Progenitor cell of endocrine pancreas (in vitro differentiated cells): ENCODE results near the gene STIMATE. TPM values are rescaled to one million over a fixed set of nuclear protein-coding genes. Genes with fewer than 3 reads are reported as not detected.

Source experiments
- DNase-seq: peaks from one replicate; pipeline ENCODE4 v3.0.0; 2021; ENCODE audit warnings: low spot score; ENCODE audit not compliant: unreplicated experiment
- H3K27ac Mint-ChIP-seq: 2 replicates; pipeline ENCODE4 v1.8.0; 2021; ENCODE audit warnings: mild to moderate bottlenecking, moderate library complexity, mixed read lengths
- H3K27me3 Mint-ChIP-seq: 2 replicates; pipeline ENCODE4 v1.8.0; 2021; ENCODE audit warnings: mixed read lengths
- H3K36me3 Mint-ChIP-seq: 2 replicates; pipeline ENCODE4 v1.8.0; 2022; ENCODE audit warnings: mixed read lengths; ENCODE audit not compliant: insufficient read depth
- H3K4me1 Mint-ChIP-seq: 2 replicates; pipeline ENCODE4 v1.8.0; 2021; ENCODE audit warnings: low read depth, mixed read lengths
- H3K4me3 Mint-ChIP-seq: 2 replicates; pipeline ENCODE4 v1.8.0; 2021; ENCODE audit warnings: low read depth, mild to moderate bottlenecking, moderate library complexity, mixed read lengths
- H3K9me3 Mint-ChIP-seq: 2 replicates; pipeline ENCODE4 v1.8.0; 2021; ENCODE audit warnings: low read depth, mixed read lengths
- total RNA-seq: library from RNA; stranded (reverse); gene quantifications from 2 replicates; pipeline ENCODE4 v1.2.1, GENCODE V29; 2021
- TF ChIP-seq, protein P1 (sequence below): fragments of 200-600 bp; sonication (generic); IDR thresholded peaks from one replicate; pipeline ENCODE4 v1.5.0; 2021; ENCODE audit warnings: antibody characterized with exemption, mild to moderate bottlenecking; ENCODE audit not compliant: unreplicated experiment

Gene STIMATE
- total RNA-seq, 1 donor from 2014 or later, result 17.4 TPM

DNA sequence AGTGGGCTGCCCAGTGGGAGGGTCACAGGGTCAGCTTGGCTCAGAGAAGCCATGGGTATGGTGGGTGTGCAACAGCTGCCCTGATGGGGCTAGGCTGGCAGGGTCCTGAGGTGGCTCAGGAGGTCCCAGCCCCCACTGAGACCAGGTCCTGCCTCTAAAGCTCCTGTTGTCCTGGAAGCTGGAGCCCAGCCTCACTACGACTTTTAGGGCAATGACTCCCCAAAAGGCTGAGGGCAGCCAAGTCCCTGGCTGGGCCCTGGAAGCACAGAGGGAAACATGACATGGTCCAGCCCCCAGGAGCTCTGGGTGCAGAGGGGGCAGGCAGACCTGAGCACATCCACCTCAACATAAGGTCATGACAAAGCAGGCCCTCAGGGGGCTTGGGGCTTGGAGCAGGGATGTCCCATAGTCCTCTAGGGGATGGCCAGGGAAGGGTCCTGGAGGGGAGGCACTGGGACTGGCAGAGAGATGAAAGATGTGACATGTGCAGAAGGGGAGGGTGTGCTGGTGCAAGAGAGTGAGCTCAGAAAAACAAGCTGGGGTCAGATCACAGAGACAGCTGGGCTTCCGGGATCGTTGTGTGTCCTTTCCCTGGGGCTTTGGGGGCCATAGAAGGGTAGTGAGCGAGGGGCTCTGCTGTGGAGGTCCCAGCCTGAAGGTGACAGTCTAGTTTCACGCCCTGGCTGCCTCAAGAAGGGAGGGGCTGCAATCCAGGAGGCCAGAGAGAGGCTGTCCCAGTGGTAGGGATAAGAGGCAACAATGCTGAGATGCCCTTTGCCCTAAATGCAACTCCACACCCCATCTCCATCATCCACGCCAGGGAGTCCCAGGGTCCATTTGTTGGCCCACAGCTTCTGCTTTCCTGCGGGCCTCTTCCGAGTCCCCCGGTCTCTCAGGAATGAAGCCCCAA lies 103.4 kb downstream of the STIMATE start:
- Mint-ChIP-seq H3K27ac (no peak overlapping the region), H3K36me3 (no peaks in the 10 kb centered on the region), H3K4me1 (peaks cover 7% of the 10 kb centered on the region), H3K27me3 (no peaks in the 10 kb centered on the region), H3K4me3 (no peak overlapping the region), H3K9me3 (no peaks in the 10 kb centered on the region)
- TF ChIP-seq, protein P1, sequence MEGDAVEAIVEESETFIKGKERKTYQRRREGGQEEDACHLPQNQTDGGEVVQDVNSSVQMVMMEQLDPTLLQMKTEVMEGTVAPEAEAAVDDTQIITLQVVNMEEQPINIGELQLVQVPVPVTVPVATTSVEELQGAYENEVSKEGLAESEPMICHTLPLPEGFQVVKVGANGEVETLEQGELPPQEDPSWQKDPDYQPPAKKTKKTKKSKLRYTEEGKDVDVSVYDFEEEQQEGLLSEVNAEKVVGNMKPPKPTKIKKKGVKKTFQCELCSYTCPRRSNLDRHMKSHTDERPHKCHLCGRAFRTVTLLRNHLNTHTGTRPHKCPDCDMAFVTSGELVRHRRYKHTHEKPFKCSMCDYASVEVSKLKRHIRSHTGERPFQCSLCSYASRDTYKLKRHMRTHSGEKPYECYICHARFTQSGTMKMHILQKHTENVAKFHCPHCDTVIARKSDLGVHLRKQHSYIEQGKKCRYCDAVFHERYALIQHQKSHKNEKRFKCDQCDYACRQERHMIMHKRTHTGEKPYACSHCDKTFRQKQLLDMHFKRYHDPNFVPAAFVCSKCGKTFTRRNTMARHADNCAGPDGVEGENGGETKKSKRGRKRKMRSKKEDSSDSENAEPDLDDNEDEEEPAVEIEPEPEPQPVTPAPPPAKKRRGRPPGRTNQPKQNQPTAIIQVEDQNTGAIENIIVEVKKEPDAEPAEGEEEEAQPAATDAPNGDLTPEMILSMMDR, result no peak
- DNase-seq, result no peak

DNA sequence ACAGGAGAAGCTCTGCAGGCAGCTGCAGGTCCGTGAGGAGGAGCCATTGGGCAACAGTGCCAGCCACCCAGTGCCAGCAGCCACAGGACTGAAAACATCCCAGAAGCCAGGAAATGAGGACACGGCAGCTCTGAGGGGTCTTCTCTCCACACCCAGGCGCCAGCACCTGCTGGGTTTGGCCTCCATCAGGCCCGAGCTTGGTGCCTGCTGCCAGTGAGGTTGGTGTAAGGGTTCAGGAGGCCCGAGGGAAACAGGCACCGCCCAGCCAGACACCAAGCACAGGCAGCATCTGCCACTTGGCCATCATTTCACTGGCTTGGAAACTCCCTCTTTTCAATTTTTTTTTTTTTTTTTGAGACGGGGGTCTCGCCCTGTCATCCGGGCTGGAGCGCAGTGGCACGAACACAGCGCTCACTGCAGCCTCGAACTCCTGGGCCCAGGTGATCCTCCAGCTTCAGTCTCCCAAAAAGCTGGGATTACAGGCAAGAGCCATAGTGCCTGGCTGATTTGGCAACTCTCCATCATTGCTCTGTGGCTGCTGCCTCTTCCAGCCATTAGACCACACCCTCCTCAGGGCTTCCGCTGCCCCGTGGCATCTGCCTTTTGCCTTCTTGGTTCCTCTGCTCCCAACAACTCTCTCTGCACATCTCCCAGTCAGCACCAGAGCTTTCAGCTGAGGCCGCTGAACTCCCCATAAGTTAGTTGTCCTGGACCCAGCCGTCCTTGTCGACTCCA lies 104.2 kb downstream of the STIMATE start:
- peaks cover 3% of the 10 kb centered on the region for H3K27me3 Mint-ChIP-seq
- H3K36me3 Mint-ChIP-seq, result no peaks in the 10 kb centered on the region
- no peaks in the 10 kb centered on the region for H3K9me3 Mint-ChIP-seq
- no peak overlapping the region for H3K4me3 Mint-ChIP-seq
- H3K4me1 Mint-ChIP-seq, result peaks cover 7% of the 10 kb centered on the region
- no peak for DNase-seq
- TF ChIP-seq, protein P1, result no peak
- no peak overlapping the region for H3K27ac Mint-ChIP-seq

DNA sequence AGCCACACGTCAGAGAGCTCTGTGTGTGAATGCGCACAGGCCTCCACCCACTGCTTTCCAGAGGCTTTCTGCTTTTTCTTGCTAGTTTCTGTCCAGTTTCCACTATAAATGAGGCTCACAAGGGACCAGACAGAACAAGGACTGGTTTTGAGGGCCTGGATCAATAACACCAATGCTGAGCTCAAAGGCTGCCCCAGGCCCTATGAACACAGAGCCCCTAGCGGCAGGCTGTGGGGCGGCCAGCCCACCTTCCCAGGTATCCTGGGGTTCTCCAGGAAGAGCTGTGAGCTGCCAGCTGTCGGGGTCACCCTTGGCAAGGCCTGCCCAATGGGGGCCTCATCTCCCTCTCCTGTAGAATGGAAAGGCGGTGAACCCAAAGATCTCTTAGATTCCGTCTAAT lies 104.9 kb downstream of the STIMATE start:
- H3K4me1 Mint-ChIP-seq, result peaks cover 7% of the 10 kb centered on the region
- peaks cover 3% of the 10 kb centered on the region for H3K27me3 Mint-ChIP-seq
- DNase-seq, result peak; percentile 32
- H3K36me3 Mint-ChIP-seq, result no peaks in the 10 kb centered on the region
- no peak overlapping the region for H3K27ac Mint-ChIP-seq
- H3K9me3 Mint-ChIP-seq, result no peaks in the 10 kb centered on the region
- TF ChIP-seq, protein P1, result peak; percentile 71
- H3K4me3 Mint-ChIP-seq, result no peak overlapping the region

DNA sequence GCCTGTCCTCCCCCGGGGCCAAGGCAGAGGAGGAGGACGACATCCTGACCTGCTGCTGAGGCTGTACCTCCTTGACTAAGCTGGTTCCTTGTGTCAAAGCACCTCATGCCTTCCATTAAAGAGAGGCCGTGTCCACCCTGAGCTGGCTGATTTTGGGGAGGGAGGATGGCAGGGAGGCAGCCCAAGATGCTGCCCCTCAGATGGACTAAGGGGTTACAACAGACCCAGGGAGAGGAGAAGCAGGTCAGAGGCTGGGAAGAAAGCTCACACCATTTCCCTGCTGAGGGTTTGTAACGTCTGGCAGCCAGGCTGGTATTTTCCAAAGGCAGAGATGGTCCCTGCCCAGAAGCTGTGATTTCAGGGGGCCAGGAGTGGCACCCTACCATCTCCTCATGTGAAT lies 105.4 kb downstream of the STIMATE start:
- Mint-ChIP-seq H3K4me3 (no peak overlapping the region), H3K27me3 (peaks cover 3% of the 10 kb centered on the region), H3K9me3 (no peaks in the 10 kb centered on the region), H3K27ac (no peak overlapping the region), H3K36me3 (no peaks in the 10 kb centered on the region), H3K4me1 (peaks cover 7% of the 10 kb centered on the region)
- DNase-seq, result no peak
- TF ChIP-seq, protein P1, result no peak

DNA sequence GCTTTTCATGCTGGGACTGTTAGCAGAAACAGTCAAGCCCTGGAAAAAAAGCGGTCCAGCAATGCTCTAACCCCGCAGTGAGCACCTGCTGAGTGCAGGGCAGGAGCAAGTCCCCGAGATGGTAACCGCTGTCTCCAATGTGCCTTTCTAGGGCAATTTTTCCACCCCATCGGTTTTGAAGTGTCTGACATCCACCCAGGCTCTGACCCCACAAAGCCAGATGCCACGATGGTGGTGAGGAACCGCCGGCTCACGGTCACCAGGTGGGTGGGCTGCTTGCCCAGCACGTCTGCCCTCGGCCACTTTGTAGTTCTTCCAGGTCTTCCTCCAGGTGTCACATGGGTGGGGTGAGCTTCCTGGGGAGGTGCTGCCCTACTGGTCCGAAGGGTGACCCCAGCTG lies 106.0 kb downstream of the STIMATE start:
- DNase-seq, result no peak
- no peak overlapping the region for H3K27ac Mint-ChIP-seq
- H3K27me3 Mint-ChIP-seq, result peaks cover 3% of the 10 kb centered on the region
- no peaks in the 10 kb centered on the region for H3K36me3 Mint-ChIP-seq
- TF ChIP-seq, protein P1, result no peak
- no peak overlapping the region for H3K4me3 Mint-ChIP-seq
- peaks cover 10% of the 10 kb centered on the region for H3K4me1 Mint-ChIP-seq
- H3K9me3 Mint-ChIP-seq, result no peaks in the 10 kb centered on the region
